Stimulated activated memory B cell treated with anti-CD40 and anti-IgM and Interleukin-4, amounts not matched to agents 10 μg/mL and 1 μg/mL and 100 μg/mL, for 72 hours (primary cell): ENCODE results near the gene DNAL1.

ENCODE experiments used
- ATAC-seq: fragments of 150-1000 bp; cut with Tn5 transposase; 2 replicates; pipeline ENCODE4 v1.10.0; 2021
- H3K27ac Mint-ChIP-seq: one replicate; pipeline ENCODE4 v1.8.0; 2022; ENCODE audit warnings: mild to moderate bottlenecking, mixed read lengths
- H3K27me3 Mint-ChIP-seq: one replicate; pipeline ENCODE4 v1.8.0; 2022; ENCODE audit warnings: mixed read lengths
- H3K36me3 Mint-ChIP-seq: one replicate; pipeline ENCODE4 v1.8.0; 2022; ENCODE audit warnings: mixed read lengths
- H3K4me1 Mint-ChIP-seq: one replicate; pipeline ENCODE4 v1.8.0; 2022; ENCODE audit warnings: mixed read lengths
- H3K4me3 Mint-ChIP-seq: one replicate; pipeline ENCODE4 v1.8.0; 2022; ENCODE audit warnings: mild to moderate bottlenecking, moderate library complexity, mixed read lengths
- H3K9me3 Mint-ChIP-seq: one replicate; pipeline ENCODE4 v1.8.0; 2022; ENCODE audit warnings: mixed read lengths

Gene DNAL1

GRCh38 chr14:73710737-73711136 is 66.0 kb downstream of the DNAL1 start:
- no peak for ATAC-seq
- no peaks in the 10 kb centered on the region for H3K9me3 Mint-ChIP-seq
- peaks cover 21% of the 10 kb centered on the region for H3K36me3 Mint-ChIP-seq
- no peak overlapping the region for H3K27ac Mint-ChIP-seq
- H3K4me1 Mint-ChIP-seq, result peaks cover 33% of the 10 kb centered on the region
- H3K4me3 Mint-ChIP-seq, result no peak overlapping the region
- H3K27me3 Mint-ChIP-seq, result no peaks in the 10 kb centered on the region

- peak overlapping the region; percentile 94 for H3K4me3 Mint-ChIP-seq
- no peak for ATAC-seq
- H3K36me3 Mint-ChIP-seq, result peaks cover 26% of the 10 kb centered on the region
- H3K27me3 Mint-ChIP-seq, result no peaks in the 10 kb centered on the region
- H3K4me1 Mint-ChIP-seq, result peaks cover 27% of the 10 kb centered on the region
- peak overlapping the region; percentile 91 for H3K27ac Mint-ChIP-seq
- no peaks in the 10 kb centered on the region for H3K9me3 Mint-ChIP-seq
Observed at GRCh38 chr14:73712071-73712506, 67.3 kb downstream of the DNAL1 start.

GRCh38 chr14:73712540-73713180 is 67.9 kb downstream of the DNAL1 start:
- peak overlapping the region; percentile 91 for H3K27ac Mint-ChIP-seq
- H3K9me3 Mint-ChIP-seq, result no peaks in the 10 kb centered on the region
- H3K27me3 Mint-ChIP-seq, result no peaks in the 10 kb centered on the region
- peaks cover 27% of the 10 kb centered on the region for H3K4me1 Mint-ChIP-seq
- peak overlapping the region; percentile 94 for H3K4me3 Mint-ChIP-seq
- ATAC-seq, result peak; percentile 22
- H3K36me3 Mint-ChIP-seq, result peaks cover 32% of the 10 kb centered on the region

DNA sequence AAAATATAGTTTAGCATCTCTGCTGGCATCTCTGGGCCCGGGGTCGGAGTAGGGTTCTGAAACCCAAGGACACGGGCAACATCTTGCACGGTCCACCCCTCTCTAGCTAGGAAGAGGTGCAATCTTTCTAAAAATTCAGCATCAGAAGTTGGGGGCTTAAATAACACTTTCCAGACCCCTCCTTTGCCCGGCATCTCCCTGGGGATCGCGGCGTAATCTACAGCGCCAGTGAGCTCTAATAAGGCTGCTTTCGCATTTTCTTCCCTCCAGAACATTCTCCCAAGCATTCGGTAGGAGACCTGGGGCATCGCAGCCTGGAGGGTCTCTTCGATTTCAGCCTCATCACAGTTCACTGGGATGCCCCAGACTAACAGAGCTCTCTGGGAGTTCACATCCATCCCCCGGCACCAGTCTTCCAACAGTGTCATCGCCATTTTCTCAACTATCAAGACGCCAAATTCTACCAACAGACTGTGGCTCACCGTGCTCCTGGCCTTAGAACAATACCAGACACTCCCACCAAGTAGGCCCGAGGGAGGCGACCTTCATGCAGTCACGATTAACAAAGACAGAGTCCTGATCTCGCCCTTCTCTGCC is 68.5 kb downstream of the DNAL1 start:
- Mint-ChIP-seq H3K4me1 (peaks cover 27% of the 10 kb centered on the region), H3K36me3 (peaks cover 38% of the 10 kb centered on the region)
- peak; percentile 0 for ATAC-seq

GRCh38 chr14:73713803-73714655 is 69.2 kb downstream of the DNAL1 start, which contains the start of gene PNMA1:
TSS of gene PNMA1 (minus strand) at chr14:73714384. CDS start at chr14:73713639, 745 bp downstream.
- H3K9me3 Mint-ChIP-seq, result no peaks in the 10 kb centered on the region
- peak; percentile 91 for ATAC-seq
- H3K4me1 Mint-ChIP-seq, result peaks cover 27% of the 10 kb centered on the region
- peak within 1 kb of the TSS; percentile 91 for H3K27ac Mint-ChIP-seq
- peaks cover 42% of the 10 kb centered on the region for H3K36me3 Mint-ChIP-seq
- H3K27me3 Mint-ChIP-seq, result no peaks in the 10 kb centered on the region
- peak within 1 kb of the TSS; percentile 94 for H3K4me3 Mint-ChIP-seq

More for the DNA sequence above, 68.5 kb downstream of the DNAL1 start:
- Mint-ChIP-seq H3K27me3 (no peaks in the 10 kb centered on the region), H3K27ac (peak overlapping the region; percentile 91), H3K4me3 (peak overlapping the region; percentile 94), H3K9me3 (no peaks in the 10 kb centered on the region)

DNA sequence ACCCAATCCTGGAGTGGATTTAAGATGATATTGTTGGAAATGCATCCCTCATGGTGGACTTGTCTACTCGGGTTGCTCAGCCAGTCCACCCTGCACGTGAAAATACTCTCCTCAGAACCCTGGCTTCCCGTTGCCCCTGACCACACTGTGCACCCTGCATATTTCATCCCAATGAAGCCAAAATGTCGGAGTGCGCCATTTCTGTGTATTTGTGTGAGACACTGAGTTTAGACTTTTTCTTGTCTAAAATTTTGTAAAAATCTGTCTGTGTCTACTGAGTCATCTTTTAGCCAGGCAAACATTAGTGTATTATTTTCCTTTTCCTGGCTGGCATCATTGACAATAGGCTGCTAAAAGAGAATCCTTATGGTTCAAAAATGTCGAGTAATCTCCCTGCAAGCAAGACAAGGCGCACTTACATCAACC is 69.9 kb downstream of the DNAL1 start:
- ATAC-seq, result no peak
- H3K36me3 Mint-ChIP-seq, result peaks cover 47% of the 10 kb centered on the region
- peak overlapping the region; percentile 58 for H3K4me3 Mint-ChIP-seq
- H3K27me3 Mint-ChIP-seq, result no peaks in the 10 kb centered on the region
- H3K4me1 Mint-ChIP-seq, result peaks cover 27% of the 10 kb centered on the region
- H3K27ac Mint-ChIP-seq, result peak overlapping the region; percentile 91
- H3K9me3 Mint-ChIP-seq, result no peaks in the 10 kb centered on the region

DNA sequence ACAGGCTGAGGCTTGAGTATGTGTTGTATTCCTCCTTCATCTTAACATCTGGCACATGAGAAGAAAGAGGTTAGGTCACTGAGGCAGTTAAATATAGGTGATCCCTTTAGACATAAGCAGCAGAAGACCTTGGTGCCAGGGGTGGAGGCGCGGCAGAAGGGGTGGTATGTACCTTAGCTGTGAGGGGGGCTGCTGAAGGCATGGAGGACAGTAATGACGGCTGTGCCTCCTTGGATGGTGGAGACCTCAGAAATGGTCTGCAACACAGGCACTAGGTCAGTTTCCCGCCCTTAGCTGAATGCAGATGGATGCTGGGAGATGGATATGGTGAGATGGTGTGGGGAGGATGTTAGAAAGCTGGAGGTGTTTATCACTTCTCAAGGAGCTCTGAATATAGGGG is 70.9 kb downstream of the DNAL1 start:
- Mint-ChIP-seq H3K27ac (no peak overlapping the region), H3K4me3 (no peak overlapping the region), H3K36me3 (peaks cover 44% of the 10 kb centered on the region), H3K4me1 (peaks cover 20% of the 10 kb centered on the region), H3K27me3 (no peaks in the 10 kb centered on the region), H3K9me3 (no peaks in the 10 kb centered on the region)
- ATAC-seq, result no peak

GRCh38 chr14:73717266-73717665 is 72.5 kb downstream of the DNAL1 start:
- Mint-ChIP-seq H3K36me3 (peaks cover 55% of the 10 kb centered on the region), H3K27me3 (no peaks in the 10 kb centered on the region), H3K9me3 (no peaks in the 10 kb centered on the region), H3K4me1 (peaks cover 15% of the 10 kb centered on the region), H3K4me3 (no peak overlapping the region), H3K27ac (no peak overlapping the region)
- no peak for ATAC-seq

- Mint-ChIP-seq H3K27me3 (no peaks in the 10 kb centered on the region), H3K9me3 (no peaks in the 10 kb centered on the region), H3K4me1 (peaks cover 9% of the 10 kb centered on the region), H3K27ac (no peak overlapping the region), H3K4me3 (no peak overlapping the region), H3K36me3 (peaks cover 55% of the 10 kb centered on the region)
- ATAC-seq, result no peak
Observed at GRCh38 chr14:73717711-73718417, 73.1 kb downstream of the DNAL1 start.

- Mint-ChIP-seq H3K4me3 (no peak overlapping the region), H3K9me3 (no peaks in the 10 kb centered on the region), H3K36me3 (peaks cover 61% of the 10 kb centered on the region), H3K27me3 (no peaks in the 10 kb centered on the region), H3K4me1 (peaks cover 3% of the 10 kb centered on the region), H3K27ac (no peak overlapping the region)
- no peak for ATAC-seq
Observed at GRCh38 chr14:73718418-73719251, 73.8 kb downstream of the DNAL1 start.

- Mint-ChIP-seq H3K4me3 (no peak overlapping the region), H3K36me3 (peaks cover 63% of the 10 kb centered on the region), H3K27ac (no peak overlapping the region), H3K27me3 (no peaks in the 10 kb centered on the region), H3K9me3 (no peaks in the 10 kb centered on the region), H3K4me1 (peaks cover 9% of the 10 kb centered on the region)
- no peak for ATAC-seq
Observed at GRCh38 chr14:73719361-73719760, 74.6 kb downstream of the DNAL1 start.

DNA sequence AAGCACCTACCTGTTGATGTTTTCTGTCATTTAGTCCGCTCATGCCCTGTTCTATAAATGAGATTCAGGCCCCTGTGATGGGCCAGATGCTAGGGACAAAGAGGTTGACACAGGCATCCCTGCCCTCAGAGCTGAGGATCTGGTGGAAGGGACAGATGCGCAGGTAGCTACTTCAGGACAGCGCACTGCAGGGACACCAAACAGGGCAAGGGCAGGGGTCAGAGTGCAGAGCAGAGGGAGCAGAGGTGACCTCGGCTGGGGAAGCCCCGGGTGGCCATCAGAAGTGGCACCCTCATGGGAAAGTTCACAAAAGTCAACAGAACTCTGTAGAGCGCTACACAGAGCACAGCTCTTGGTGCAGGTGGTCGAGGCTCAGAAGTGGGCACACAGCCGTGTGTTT is 75.0 kb downstream of the DNAL1 start:
- Mint-ChIP-seq H3K4me1 (peaks cover 13% of the 10 kb centered on the region), H3K36me3 (peaks cover 67% of the 10 kb centered on the region), H3K4me3 (no peak overlapping the region), H3K27ac (no peak overlapping the region), H3K27me3 (no peaks in the 10 kb centered on the region), H3K9me3 (no peaks in the 10 kb centered on the region)
- no peak for ATAC-seq

DNA sequence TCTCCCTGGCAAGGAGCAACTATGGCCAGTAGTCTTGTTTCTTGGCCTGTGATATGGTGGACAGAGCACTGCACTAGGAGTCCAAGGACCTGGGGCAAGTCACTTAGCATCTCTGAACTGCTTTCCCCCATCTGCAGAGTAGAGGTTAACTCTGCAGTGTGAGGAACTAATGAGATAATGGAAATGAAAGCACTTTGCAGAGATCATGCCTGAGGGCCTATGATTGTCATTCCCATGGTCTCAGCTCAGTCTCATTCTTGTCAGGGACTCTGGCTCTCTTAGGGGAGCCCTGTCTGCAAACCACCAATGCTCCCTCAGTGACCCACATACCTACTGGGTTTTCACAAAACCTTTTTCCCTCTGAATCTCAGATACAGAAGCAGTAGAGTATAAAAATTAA is 75.8 kb downstream of the DNAL1 start:
- Mint-ChIP-seq H3K4me3 (no peak overlapping the region), H3K36me3 (peaks cover 72% of the 10 kb centered on the region), H3K9me3 (no peaks in the 10 kb centered on the region), H3K27me3 (no peaks in the 10 kb centered on the region), H3K27ac (no peak overlapping the region), H3K4me1 (peaks cover 17% of the 10 kb centered on the region)
- no peak for ATAC-seq

GRCh38 chr14:73721101-73721821 is 76.5 kb downstream of the DNAL1 start:
- ATAC-seq, result no peak
- H3K36me3 Mint-ChIP-seq, result peaks cover 72% of the 10 kb centered on the region
- H3K9me3 Mint-ChIP-seq, result no peaks in the 10 kb centered on the region
- peak overlapping the region; percentile 66 for H3K27ac Mint-ChIP-seq
- no peaks in the 10 kb centered on the region for H3K27me3 Mint-ChIP-seq
- peaks cover 21% of the 10 kb centered on the region for H3K4me1 Mint-ChIP-seq
- H3K4me3 Mint-ChIP-seq, result no peak overlapping the region
